ENCODE data around the gene C1orf94.

GRCh38 chr1:34163792-34164731 lies 12.6 kb upstream of the C1orf94 start:
- no peak for TF ChIP-seq POLR2A (IDR thresholded peaks at IDR 0.05)
- no peak for TF ChIP-seq CTCF (IDR thresholded peaks at IDR 0.05)
